Measurements from ENCODE around the gene PCP4L1.
"Not testable (repeated sequence)": the region's sequence is repeated elsewhere in the genome, so short reads cannot be mapped to it uniquely, and the experiment has no call there.

Gene PCP4L1

GRCh38 chr1:161273402-161273801 is 14.9 kb downstream of the PCP4L1 start:
- no peak for DNase-seq

GRCh38 chr1:161274874-161275273 is 16.3 kb downstream of the PCP4L1 start:
- DNase-seq, result no peak

GRCh38 chr1:161282991-161283390 is 24.4 kb downstream of the PCP4L1 start:
- no peak for DNase-seq

- DNase-seq, result no peak
Observed at GRCh38 chr1:161285113-161285512, 26.6 kb downstream of the PCP4L1 start.

GRCh38 chr1:161285521-161285920 is 27.0 kb downstream of the PCP4L1 start:
- DNase-seq, result no peak

DNA sequence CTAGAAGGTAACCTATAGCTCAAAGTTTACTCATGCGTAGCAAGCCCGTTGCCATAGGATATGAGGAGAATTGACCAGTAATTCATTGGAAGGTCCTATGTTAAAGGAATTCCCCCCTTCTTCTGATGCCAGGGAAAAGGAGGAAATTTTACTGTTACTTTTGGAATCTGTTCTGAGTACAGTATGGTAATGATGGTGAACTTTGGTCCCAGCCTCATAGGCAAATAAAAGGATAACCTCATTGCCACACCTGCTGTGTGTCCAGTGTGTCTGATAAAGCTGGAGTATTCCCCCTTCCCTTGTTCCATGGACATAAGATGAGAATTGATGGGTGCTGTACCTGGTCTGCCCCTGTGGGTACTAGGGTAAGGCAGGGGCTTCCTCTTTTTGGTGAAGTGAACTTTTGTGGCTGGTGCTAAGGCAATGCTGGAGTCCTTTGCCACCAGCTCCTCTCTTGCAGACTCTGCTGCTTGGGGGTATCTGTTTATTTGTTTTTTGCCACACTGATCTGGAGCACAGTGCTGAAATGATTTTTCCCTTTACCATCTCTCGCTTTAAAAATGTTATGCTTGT is 29.0 kb downstream of the PCP4L1 start:
- no peak for DNase-seq

DNA sequence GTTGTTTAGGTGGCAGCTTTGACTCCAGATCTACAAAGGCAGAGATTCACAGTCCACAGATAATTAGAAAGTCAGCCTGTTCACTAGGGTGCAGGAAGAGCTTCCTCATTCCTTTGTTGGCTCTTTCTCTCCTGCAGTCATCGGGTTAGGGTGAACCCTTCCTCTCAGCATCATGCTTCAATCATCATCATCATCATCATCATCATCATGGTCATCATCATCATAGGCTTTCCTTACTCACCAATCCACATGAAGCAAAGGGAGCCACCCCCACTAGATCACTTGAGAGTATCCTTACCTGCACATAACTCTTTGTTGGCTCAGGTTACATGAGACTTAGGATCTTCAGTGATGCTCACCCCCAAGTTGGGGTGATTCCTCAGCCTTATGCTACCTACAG is 32.2 kb downstream of the PCP4L1 start:
- DNase-seq, result no peak

DNA sequence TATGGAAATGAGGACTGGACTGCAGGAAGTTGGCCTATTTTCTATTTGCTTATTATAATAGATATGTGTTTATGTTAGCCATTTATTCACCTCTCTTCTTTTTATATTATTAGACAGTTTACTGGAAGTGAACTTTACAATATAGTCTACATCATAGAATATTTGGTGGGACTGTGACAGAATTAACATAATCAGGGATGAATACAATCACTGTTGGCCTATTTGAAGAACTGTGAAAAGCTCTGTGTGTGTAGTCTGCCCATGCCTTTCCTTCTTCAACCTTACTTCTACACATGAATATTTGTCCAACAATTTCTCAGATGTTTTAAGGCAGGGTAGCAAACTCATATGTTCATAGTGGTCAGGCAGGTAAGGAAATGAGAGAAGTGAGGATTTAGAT is 38.9 kb downstream of the PCP4L1 start:
- no peak for DNase-seq

GRCh38 chr1:161298116-161298515 is 39.6 kb downstream of the PCP4L1 start:
- DNase-seq, result no peak

GRCh38 chr1:161299347-161299746 is 40.8 kb downstream of the PCP4L1 start:
- no peak for DNase-seq

GRCh38 chr1:161300478-161300877 is 41.9 kb downstream of the PCP4L1 start:
- DNase-seq, result no peak

GRCh38 chr1:161304927-161305866 is 46.7 kb downstream of the PCP4L1 start:
- DNase-seq, result no peak

GRCh38 chr1:161305867-161306519 is 47.4 kb downstream of the PCP4L1 start:
- DNase-seq, result peak; percentile 79

DNA sequence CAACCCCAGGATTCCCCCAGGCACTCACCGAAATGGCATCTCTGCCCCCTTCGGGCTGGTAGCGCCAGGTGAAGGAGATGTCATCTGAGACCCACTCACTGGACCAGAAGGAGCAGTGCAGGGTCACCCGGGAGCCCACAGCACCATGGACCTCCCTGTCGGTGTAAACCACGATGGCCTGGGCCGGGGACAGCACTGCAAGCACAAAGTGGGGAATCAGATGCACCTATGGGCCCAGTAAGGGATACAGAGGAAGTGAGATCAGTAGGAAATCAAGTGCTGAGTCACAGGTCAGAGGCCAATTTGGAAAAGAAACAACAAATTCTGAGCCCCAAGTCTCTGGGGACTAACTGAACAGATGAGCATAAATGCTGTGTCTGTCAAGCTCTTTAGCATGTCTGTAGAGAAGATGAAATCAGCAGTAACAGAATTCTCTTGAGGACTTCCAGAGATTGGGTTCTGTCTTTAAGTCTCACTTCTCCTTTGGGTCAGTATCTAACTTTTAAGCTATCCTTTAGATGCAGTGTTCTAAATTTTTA is 48.8 kb downstream of the PCP4L1 start:
- DNase-seq, result no peak

- no peak for DNase-seq
Observed at GRCh38 chr1:161307892-161308638, 49.5 kb downstream of the PCP4L1 start.

- no peak for DNase-seq
Observed at GRCh38 chr1:161309868-161310267, 51.3 kb downstream of the PCP4L1 start, which contains the start of gene MPZ. Gene MPZ, minus strand, starts transcription at chr1:161309968. Its CDS starts 63 bp downstream, at chr1:161309905.

GRCh38 chr1:161311595-161312181 is 53.1 kb downstream of the PCP4L1 start:
- DNase-seq, result no peak

DNA sequence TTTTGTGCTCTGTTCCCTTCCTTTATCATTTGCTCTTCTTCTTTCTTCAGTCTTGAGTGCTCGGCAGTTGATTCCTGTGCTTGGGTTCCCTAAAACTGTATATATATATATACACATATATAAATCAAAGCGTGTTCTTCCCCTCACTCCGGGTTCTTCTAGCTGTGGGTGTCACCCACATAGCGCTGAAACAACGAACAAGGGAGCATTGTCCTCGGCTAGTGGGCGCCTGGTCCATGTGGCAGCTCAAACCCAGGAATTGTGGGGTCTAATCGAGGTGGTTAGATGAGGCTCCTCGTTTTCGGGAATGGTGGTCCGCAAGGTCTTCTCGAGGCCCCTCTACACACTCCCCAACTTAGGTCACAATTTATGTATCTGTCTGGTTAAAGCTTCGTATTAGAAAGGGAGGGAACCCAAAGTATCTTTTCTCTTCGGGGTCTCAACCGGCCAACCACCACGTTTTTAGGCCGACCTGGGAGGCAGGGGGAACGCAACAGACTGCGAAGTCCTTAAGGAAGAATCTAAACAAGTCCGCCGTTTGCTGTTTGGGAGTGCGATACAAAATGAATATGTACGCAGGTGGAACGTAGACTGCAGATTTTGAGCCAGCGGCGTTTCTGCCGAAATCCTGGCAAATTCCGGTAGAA is 55.1 kb downstream of the PCP4L1 start:
- no peak for DNase-seq

GRCh38 chr1:161314201-161314981 is 55.8 kb downstream of the PCP4L1 start, which contains the start of gene SDHC:
Gene SDHC, plus strand, starts transcription at chr1:161314381. Its CDS starts 25 bp downstream, at chr1:161314406.
- DNase-seq, result peak; percentile 81

DNA sequence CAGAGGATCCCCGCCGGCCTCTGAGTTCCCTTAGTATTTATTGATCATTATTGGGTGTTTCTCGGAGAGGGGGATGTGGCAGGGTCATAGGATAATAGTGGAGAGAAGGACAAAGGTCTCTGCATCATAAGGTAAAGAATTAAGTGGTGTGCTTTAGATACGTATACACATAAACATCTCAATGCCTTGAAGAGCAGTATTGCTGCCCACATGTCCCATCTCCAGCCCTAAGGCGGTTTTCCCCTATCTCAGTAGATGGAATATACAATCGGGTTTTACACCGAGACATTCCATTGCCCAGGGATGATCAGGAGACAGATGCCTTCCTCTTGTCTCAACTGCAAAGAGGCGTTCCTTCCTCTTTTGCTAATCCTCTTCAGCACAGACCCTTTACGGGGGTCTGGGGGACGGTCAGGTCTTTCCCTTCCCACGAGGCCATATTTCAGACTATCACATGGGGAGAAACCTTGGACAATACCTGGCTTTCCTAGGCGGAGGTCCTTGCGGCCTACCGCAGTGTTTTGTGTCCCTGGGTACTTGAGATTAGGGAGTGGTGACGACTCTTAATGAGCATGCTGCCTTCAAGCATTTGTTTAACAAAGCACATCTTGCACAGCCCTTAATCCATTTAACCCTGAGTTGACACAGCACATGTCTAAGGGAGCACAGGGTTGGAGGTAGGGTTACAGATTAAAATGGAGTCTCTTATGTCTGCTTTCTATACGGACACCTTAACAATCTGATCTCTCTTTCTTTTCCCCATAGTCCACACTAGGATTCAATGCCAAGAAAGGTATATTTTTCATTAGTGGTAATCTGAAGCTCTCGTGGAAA is 57.5 kb downstream of the PCP4L1 start:
- DNase-seq, result not testable (repeated sequence)
